ENCODE results near the gene SPTLC2. TPM values are rescaled to one million over a fixed set of nuclear protein-coding genes. Genes with fewer than 3 reads are reported as not detected.

Gene SPTLC2
- total RNA-seq, 4 donors from 2014 or later = 14.5 to 51.3 (median 35.8) TPM

- DNase-seq = peak; percentile 38
- H3K27ac ChIP-seq = peak overlapping the region in 2 of 4 donors; percentile 37 to 48
- 40 to 50% methylated on average over 3 of the region's 3 CpGs for WGBS, 2 donors (ENCODE audit: low coverage in 1 of 2)
Observed at GRCh38 chr14:77599889-77600288, 16.5 kb downstream of the SPTLC2 start.

DNA sequence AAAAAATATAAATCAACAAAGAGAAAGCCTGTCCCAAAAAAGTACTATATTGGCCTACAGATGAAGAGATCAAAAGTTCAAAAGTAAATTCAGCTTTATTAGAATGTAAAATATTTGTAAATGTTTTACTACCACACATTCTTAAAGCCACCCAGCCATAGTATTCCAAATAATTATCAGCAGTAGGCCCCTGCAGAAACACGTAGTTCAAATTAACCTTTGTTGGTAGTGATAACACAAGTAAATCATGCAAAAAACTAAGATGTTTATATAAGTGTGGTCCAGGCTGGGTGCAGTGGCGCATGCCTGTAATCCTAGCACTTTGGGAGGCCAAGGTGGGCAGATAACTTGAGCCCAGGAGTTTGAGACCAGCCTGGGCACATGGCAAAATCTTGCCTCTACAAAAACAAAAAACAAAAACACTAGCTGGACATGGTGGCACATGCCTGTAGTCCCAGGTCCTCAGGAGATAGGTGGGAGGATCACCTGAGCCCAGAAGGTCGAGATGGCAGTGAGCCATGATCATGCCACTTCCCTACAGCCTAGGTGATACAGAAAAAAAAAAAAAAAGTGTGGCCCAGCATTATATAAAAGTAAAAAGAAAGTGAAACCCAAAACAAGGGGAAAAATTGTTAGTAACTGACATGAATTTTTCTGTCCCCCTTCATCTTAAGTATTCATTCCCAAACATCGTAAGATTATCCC, 17.9 kb downstream of the SPTLC2 start:
- no peaks in the 10 kb centered on the region for H3K27me3 ChIP-seq
- in situ Hi-C loops (cut with MboI; ENCODE audit: low pct_ligation_motif_present in 1 of 4, low pct_unique_long_range_greater_than_20kb in 1 of 4, low sequenced_read_pairs in 3 of 4) (no loop called here), intact Hi-C loops (cut with DNase I; ENCODE audit: low total_unique reads) (no loop called here)
- no peak overlapping the region for H3K4me3 ChIP-seq
- peaks cover 0 to 10% (median 5%) of the 10 kb centered on the region in 4 donors for H3K36me3 ChIP-seq
- DNase-seq = peak; percentile 37
- H3K27ac ChIP-seq = peak overlapping the region in 2 of 4 donors; percentile 37 to 48
- TF ChIP-seq POLR2AphosphoS5 (IDR thresholded peaks at IDR 0.05) = no peak
- no peak for TF ChIP-seq POLR2A (IDR thresholded peaks at IDR 0.05)
- TF ChIP-seq EP300 (IDR thresholded peaks at IDR 0.05; ENCODE audit: low read depth) = no peak
- TF ChIP-seq, protein P1, sequence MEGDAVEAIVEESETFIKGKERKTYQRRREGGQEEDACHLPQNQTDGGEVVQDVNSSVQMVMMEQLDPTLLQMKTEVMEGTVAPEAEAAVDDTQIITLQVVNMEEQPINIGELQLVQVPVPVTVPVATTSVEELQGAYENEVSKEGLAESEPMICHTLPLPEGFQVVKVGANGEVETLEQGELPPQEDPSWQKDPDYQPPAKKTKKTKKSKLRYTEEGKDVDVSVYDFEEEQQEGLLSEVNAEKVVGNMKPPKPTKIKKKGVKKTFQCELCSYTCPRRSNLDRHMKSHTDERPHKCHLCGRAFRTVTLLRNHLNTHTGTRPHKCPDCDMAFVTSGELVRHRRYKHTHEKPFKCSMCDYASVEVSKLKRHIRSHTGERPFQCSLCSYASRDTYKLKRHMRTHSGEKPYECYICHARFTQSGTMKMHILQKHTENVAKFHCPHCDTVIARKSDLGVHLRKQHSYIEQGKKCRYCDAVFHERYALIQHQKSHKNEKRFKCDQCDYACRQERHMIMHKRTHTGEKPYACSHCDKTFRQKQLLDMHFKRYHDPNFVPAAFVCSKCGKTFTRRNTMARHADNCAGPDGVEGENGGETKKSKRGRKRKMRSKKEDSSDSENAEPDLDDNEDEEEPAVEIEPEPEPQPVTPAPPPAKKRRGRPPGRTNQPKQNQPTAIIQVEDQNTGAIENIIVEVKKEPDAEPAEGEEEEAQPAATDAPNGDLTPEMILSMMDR (IDR thresholded peaks at IDR 0.05) = no peak
- H3K9me3 ChIP-seq = no peaks in the 10 kb centered on the region
- peaks cover 7 to 45% (median 34%) of the 10 kb centered on the region in 4 donors for H3K4me1 ChIP-seq
- 25 to 50% methylated on average over 2 to 4 of the region's 4 CpGs for WGBS, 2 donors (ENCODE audit: low coverage in 1 of 2)

More at GRCh38 chr14:77599889-77600288, 16.5 kb downstream of the SPTLC2 start:
- Histone ChIP-seq H3K36me3 (peaks cover 0 to 10% (median 5%) of the 10 kb centered on the region in 4 donors), H3K27me3 (no peaks in the 10 kb centered on the region), H3K4me3 (no peak overlapping the region), H3K4me1 (peaks cover 7 to 45% (median 25%) of the 10 kb centered on the region in 4 donors), H3K9me3 (no peaks in the 10 kb centered on the region)
- TF ChIP-seq POLR2AphosphoS5 (IDR thresholded peaks at IDR 0.05) (no peak), EP300 (IDR thresholded peaks at IDR 0.05; ENCODE audit: low read depth) (no peak), POLR2A (IDR thresholded peaks at IDR 0.05) (no peak)
- TF ChIP-seq, protein P1 (IDR thresholded peaks at IDR 0.05) = no peak
- in situ Hi-C loops (cut with MboI; ENCODE audit: low pct_ligation_motif_present in 1 of 4, low pct_unique_long_range_greater_than_20kb in 1 of 4, low sequenced_read_pairs in 3 of 4) = no loop called here
- intact Hi-C loops (cut with DNase I; ENCODE audit: low total_unique reads) = no loop called here

- intact Hi-C loops (cut with DNase I; ENCODE audit: low total_unique reads) = no loop called here
- H3K36me3 ChIP-seq = peaks cover 0 to 10% (median 5%) of the 10 kb centered on the region in 4 donors
- TF ChIP-seq, protein P1 (IDR thresholded peaks at IDR 0.05) = no peak
- TF ChIP-seq EP300 (IDR thresholded peaks at IDR 0.05; ENCODE audit: low read depth) = no peak
- no peak for TF ChIP-seq POLR2A (IDR thresholded peaks at IDR 0.05)
- in situ Hi-C loops (cut with MboI; ENCODE audit: low pct_ligation_motif_present in 1 of 4, low pct_unique_long_range_greater_than_20kb in 1 of 4, low sequenced_read_pairs in 3 of 4) = no loop called here
- WGBS, 2 donors (ENCODE audit: low coverage in 1 of 2) = 22 to 23% methylated on average over 2 of the region's 2 CpGs
- no peak overlapping the region for H3K4me3 ChIP-seq
- peak overlapping the region; percentile 64 to 83 (median 80) for H3K27ac ChIP-seq
- H3K4me1 ChIP-seq = peaks cover 0 to 67% (median 45%) of the 10 kb centered on the region in 4 donors
- DNase-seq = no peak
- H3K27me3 ChIP-seq = no peaks in the 10 kb centered on the region
- no peaks in the 10 kb centered on the region for H3K9me3 ChIP-seq
Observed at GRCh38 chr14:77593501-77593961, 22.9 kb downstream of the SPTLC2 start.

DNA sequence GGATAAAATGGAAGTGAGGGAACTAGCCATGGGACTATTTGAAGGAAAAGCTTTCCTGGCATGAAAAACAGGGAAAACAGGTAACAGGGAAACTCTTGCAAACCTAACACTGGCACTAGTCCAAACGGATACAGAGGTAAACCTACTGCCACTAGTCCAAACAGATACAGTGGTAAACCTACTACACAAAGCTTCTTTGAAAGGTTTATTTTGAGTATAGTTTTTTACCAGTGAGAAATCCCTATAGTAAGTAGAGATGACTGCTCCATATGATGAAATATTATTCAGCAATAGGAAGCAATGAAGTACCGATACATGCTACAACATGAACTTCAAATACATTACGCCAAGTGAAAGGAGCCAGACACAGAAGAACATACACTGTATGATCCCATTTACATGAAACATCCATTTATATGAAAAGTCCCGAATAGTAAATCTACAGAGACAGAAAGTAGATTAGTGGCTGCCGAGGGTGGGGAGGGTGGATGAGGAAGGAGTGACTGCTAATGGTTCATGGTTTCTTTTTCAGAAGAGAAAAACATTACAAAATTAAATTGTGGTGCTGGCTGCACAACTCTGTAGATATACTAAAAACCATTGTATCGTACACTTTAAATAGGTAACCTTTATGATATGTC, 25.5 kb downstream of the SPTLC2 start:
- DNase-seq = no peak
- H3K27ac ChIP-seq = peak overlapping the region; percentile 67 to 83 (median 80)
- peak overlapping the region in 1 of 4 donors; percentile 18 for H3K4me3 ChIP-seq
- 33 to 35% methylated on average over 6 of the region's 6 CpGs for WGBS, 2 donors (ENCODE audit: low coverage in 1 of 2)
- H3K9me3 ChIP-seq = no peaks in the 10 kb centered on the region
- intact Hi-C loops (cut with DNase I; ENCODE audit: low total_unique reads) = no loop called here
- H3K4me1 ChIP-seq = peaks cover 0 to 69% (median 45%) of the 10 kb centered on the region in 4 donors
- TF ChIP-seq, protein P1 (IDR thresholded peaks at IDR 0.05) = no peak
- TF ChIP-seq POLR2AphosphoS5 (IDR thresholded peaks at IDR 0.05) = peak in 1 of 3 donors; percentile 30
- no peaks in the 10 kb centered on the region for H3K27me3 ChIP-seq
- in situ Hi-C loops (cut with MboI; ENCODE audit: low pct_ligation_motif_present in 1 of 4, low pct_unique_long_range_greater_than_20kb in 1 of 4, low sequenced_read_pairs in 3 of 4) = no loop called here
- H3K36me3 ChIP-seq = peaks cover 0 to 4% (median 0%) of the 10 kb centered on the region in 4 donors
